SK-N-SH (cell line): ENCODE results near the gene SMPD4. TPM values are rescaled to one million over a fixed set of nuclear protein-coding genes. Genes with fewer than 3 reads are reported as not detected.
"Not testable (repeated sequence)": the region's sequence is repeated elsewhere in the genome, so short reads cannot be mapped to it uniquely, and the experiment has no call there.

Source experiments
- CTCF ChIA-PET: fragments of 300-600, 350-600 bp; formaldehyde crosslinking; extraction: SDS; loops from one replicate; lab custom pipeline; 2021; lab: Yijun Ruan, JAX
- POLR2A ChIA-PET: fragments of 350-600 bp; sonication (Branson Sonifier 250); formaldehyde crosslinking; extraction: SDS; loops from one replicate; lab custom pipeline; 2020; ENCODE audit warnings: antibody characterized with exemption, inconsistent platforms; lab: Yijun Ruan, JAX
- DNase-seq: peaks from one replicate; pipeline ENCODE4 v3.0.0; 2012
- H2AFZ ChIP-seq: fragments of 200-600 bp; sonication (generic); 2 replicates; pipeline ENCODE4 v1.8.1; 2016; ENCODE audit warnings: antibody characterized with exemption, mild to moderate bottlenecking, low read depth
- H3F3A ChIP-seq: fragments of 200-600 bp; sonication (generic); replicated peaks from 2 replicates; pipeline ENCODE3; 2016; ENCODE audit warnings: antibody characterized with exemption, mild to moderate bottlenecking; ENCODE audit not compliant: insufficient read depth
- H3K27ac ChIP-seq, 2 experiments: fragments of 200-500 bp in 1 of 2; fragments of 200-600 bp in 1 of 2; sonication (Bioruptor generic) in 1 of 2; sonication (generic), shearing (Covaris generic) in 1 of 2; 2 replicates each; pipeline versions ENCODE4 v1.5.1 to v1.6.1; 2014 to 2016; ENCODE audit warnings: low read depth in 2 of 2, inconsistent platforms in 1 of 2, low read length in 1 of 2, mild to moderate bottlenecking in 1 of 2, mixed read lengths in 1 of 2
- H3K27me3 ChIP-seq: fragments of 200-600 bp; sonication (generic), shearing (Covaris generic); 2 replicates; pipeline ENCODE4 v1.6.1; 2016; ENCODE audit warnings: mixed run types; ENCODE audit not compliant: insufficient read depth
- H3K36me3 ChIP-seq, 2 experiments: fragments of 200-500 bp in 1 of 2; fragments of 200-600 bp in 1 of 2; sonication (Bioruptor generic) in 1 of 2; sonication (generic) in 1 of 2; replicated peaks in 1 of 2; 2 replicates each; pipeline versions ENCODE3 to v1.5.1; 2014 to 2016; ENCODE audit warnings: low read length in 1 of 2, mild to moderate bottlenecking in 1 of 2; ENCODE audit not compliant: insufficient read depth in 2 of 2, control insufficient read depth in 1 of 2
- H3K4me1 ChIP-seq, 2 experiments: fragments of 200-500 bp in 1 of 2; fragments of 200-600 bp in 1 of 2; sonication (Bioruptor generic) in 1 of 2; sonication (generic), shearing (Covaris generic) in 1 of 2; 2 replicates each; pipeline versions ENCODE4 v1.5.1 to v1.6.1; 2014 to 2016; ENCODE audit warnings: low read depth in 1 of 2, low read length in 1 of 2, mixed run types in 1 of 2; ENCODE audit not compliant: insufficient read depth in 2 of 2, control insufficient read depth in 1 of 2
- H3K4me2 ChIP-seq: fragments of 200-600 bp; sonication (generic), shearing (Covaris generic); 2 replicates; pipeline ENCODE4 v1.6.1; 2017; ENCODE audit warnings: mixed run types
- H3K4me3 ChIP-seq, 2 experiments: fragments of 200-500 bp in 1 of 2; fragments of 200-600 bp in 1 of 2; sonication (Bioruptor generic) in 1 of 2; sonication (generic), shearing (Covaris generic) in 1 of 2; 2 replicates each; pipeline versions ENCODE4 v1.5.1 to v1.8.1; 2014 to 2016; ENCODE audit warnings: low read depth in 2 of 2, inconsistent platforms in 1 of 2, low read length in 1 of 2, mild to moderate bottlenecking in 1 of 2, mixed read lengths in 1 of 2, moderate library complexity in 1 of 2
- H3K79me2 ChIP-seq: fragments of 200-600 bp; sonication (generic); 2 replicates; pipeline ENCODE4 v1.8.1; 2017; ENCODE audit warnings: mild to moderate bottlenecking; ENCODE audit not compliant: insufficient read depth
- H3K9ac ChIP-seq: fragments of 200-600 bp; sonication (generic); 2 replicates; pipeline ENCODE4 v1.6.1; 2017; ENCODE audit warnings: mixed run types
- H3K9me2 ChIP-seq: fragments of 200-600 bp; sonication (generic); 2 replicates; pipeline ENCODE4 v1.6.1; 2017; ENCODE audit warnings: mixed run types
- H3K9me3 ChIP-seq: fragments of 200-600 bp; sonication (generic); 2 replicates; pipeline ENCODE4 v1.6.1; 2017; ENCODE audit warnings: mixed run types, mild to moderate bottlenecking, moderate library complexity
- H4K20me1 ChIP-seq: fragments of 200-600 bp; sonication (generic); 2 replicates; pipeline ENCODE4 v1.6.1; 2017; ENCODE audit warnings: mild to moderate bottlenecking, mixed run types; ENCODE audit not compliant: insufficient read depth
- CHD2 ChIP-seq: fragments of 150-350 bp; IDR thresholded peaks from 2 replicates; pipeline ENCODE4 v1.6.1; 2018; ENCODE audit warnings: low read length; ENCODE audit not compliant: partially characterized antibody
- EP300 ChIP-seq, 2 experiments: IDR thresholded peaks; 2 replicates each; pipeline versions ENCODE4 v1.4.0 to v1.6.1; 2012; ENCODE audit warnings: borderline replicate concordance in 1 of 2, low read depth in 1 of 2, low read length in 1 of 2
- EZH2phosphoT487 ChIP-seq: fragments of 200-600 bp; sonication (generic); IDR thresholded peaks from 2 replicates; pipeline ENCODE4 v1.6.1; 2017; ENCODE audit warnings: low read depth, mixed run types, mild to moderate bottlenecking, antibody characterized with exemption, moderate library complexity, borderline replicate concordance
- FOSL2 ChIP-seq: IDR thresholded peaks from 2 replicates; pipeline ENCODE4 v1.4.0; 2012; ENCODE audit warnings: low read depth, mild to moderate bottlenecking, moderate library complexity, borderline replicate concordance
- FOXJ3 ChIP-seq: sonication (generic); formaldehyde crosslinking; IDR thresholded peaks from 2 replicates; pipeline ENCODE4 v1.5.1; 2020; ENCODE audit warnings: mild to moderate bottlenecking, missing genetic modification reagents
- FOXM1 ChIP-seq: IDR thresholded peaks from 2 replicates; pipeline ENCODE4 v1.4.0; 2012; ENCODE audit warnings: low read depth, mild to moderate bottlenecking
- GATA2 ChIP-seq: sonication (generic); formaldehyde crosslinking; IDR thresholded peaks from 2 replicates; pipeline ENCODE4 v1.5.0; 2020; ENCODE audit warnings: mild to moderate bottlenecking, missing genetic modification reagents
- NRF1 ChIP-seq: IDR thresholded peaks from 2 replicates; pipeline ENCODE4 v1.6.1; 2012; ENCODE audit warnings: low read depth, mild to moderate bottlenecking, low read length
- RCOR1 ChIP-seq: fragments of 150-350 bp; IDR thresholded peaks from 2 replicates; pipeline ENCODE4 v1.6.1; 2017; ENCODE audit warnings: antibody characterized with exemption, low read length
- SMC3 ChIP-seq: IDR thresholded peaks from 2 replicates; pipeline ENCODE4 v1.6.1; 2012; ENCODE audit warnings: low read depth, low read length, improper control_type of control experiment
- TAF1 ChIP-seq: IDR thresholded peaks from 2 replicates; pipeline ENCODE4 v1.6.1; 2012; ENCODE audit warnings: low read depth, mild to moderate bottlenecking, low read length, moderate library complexity, borderline replicate concordance
- WGBS: methylation state at CpG from one replicate; pipeline ENCODE4 v1.1.6; 2017; ENCODE audit warnings: low lambda C conversion rate; 5-methylcytosine and 5-hydroxymethylcytosine counted together
- polyA plus RNA-seq, 3 experiments: library from polyadenylated mRNA; depleted of rRNA; stranded (reverse); fragments of >200 nt; gene quantifications; 2 replicates each; pipeline ENCODE4 v1.2.3, GENCODE V29; 2012
- TF ChIP-seq, protein P1 (sequence below): IDR thresholded peaks from 2 replicates; pipeline ENCODE4; 2012
- TF ChIP-seq, protein P2 (sequence below): IDR thresholded peaks from 2 replicates; pipeline ENCODE4 v1.4.0; 2012; ENCODE audit warnings: low read depth, borderline replicate concordance
- TF ChIP-seq, protein P3 (sequence below): fragments of 200-600 bp; sonication (generic); IDR thresholded peaks from 2 replicates; pipeline ENCODE4 v1.6.1; 2017; ENCODE audit warnings: antibody characterized with exemption, mild to moderate bottlenecking, moderate library complexity
- TF ChIP-seq, protein P4 (sequence below): IDR thresholded peaks from 2 replicates; pipeline ENCODE4 v1.6.1; 2012; ENCODE audit warnings: mild to moderate bottlenecking, low read depth, low read length, moderate library complexity
- TF ChIP-seq, protein P5 (sequence below): IDR thresholded peaks from 2 replicates; pipeline ENCODE4 v1.4.0; 2012; ENCODE audit warnings: low read depth, borderline replicate concordance
- TF ChIP-seq, protein P6 (sequence below): IDR thresholded peaks from 2 replicates; pipeline ENCODE4 v1.4.0; 2012; ENCODE audit warnings: low read depth

SMPD4 gene
- polyA plus RNA-seq, 1 of the 3 experiments (the other 2 are of a cell fraction): 43.0 TPM

DNA sequence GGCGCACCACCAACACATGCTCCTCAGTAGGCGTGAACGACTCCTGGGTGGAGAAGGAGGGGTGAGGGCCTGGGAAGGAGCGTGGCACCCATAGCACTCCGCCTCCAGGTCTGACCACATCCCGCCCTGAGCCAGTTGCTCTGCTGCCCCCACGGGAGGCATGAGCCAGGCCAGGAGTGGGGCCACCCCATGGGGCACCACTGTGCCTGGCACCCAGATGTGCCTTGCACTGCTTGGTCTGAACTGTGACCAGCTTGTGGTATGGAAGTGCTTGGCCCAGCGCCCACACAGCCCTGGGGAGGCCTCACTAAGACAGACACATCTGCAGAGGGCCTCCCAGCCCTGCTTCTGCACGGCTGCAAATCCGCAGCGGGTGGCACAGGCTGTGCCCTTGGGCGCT lies 24.0 kb downstream of the SMPD4 start:
- H3F3A ChIP-seq, H3K79me2 ChIP-seq, H3K4me3 ChIP-seq, CTCF ChIA-PET, H2AFZ ChIP-seq, H3K9me2 ChIP-seq, H3K27me3 ChIP-seq, H3K4me2 ChIP-seq, H3K9ac ChIP-seq, H4K20me1 ChIP-seq, H3K9me3 ChIP-seq: not testable (repeated sequence)
- Histone ChIP-seq H3K36me3 (peaks cover 0 to 29% of the 10 kb centered on the region in 2 experiments), H3K27ac (peak overlapping the region in 1 of 2 experiments; percentile 47; a peak in 1 of 4 replicates), H3K4me1 (peaks cover 0 to 21% of the 10 kb centered on the region in 2 experiments; a peak in 1 of 4 replicates)
- TF ChIP-seq FOXJ3 (CRISPR knock-in tag): peak; percentile 70
- peak in 1 of 2 experiments; percentile 32; a peak in 1 of 4 replicates for TF ChIP-seq EP300 (IDR thresholded peaks at IDR 0.05; ENCODE audit: borderline replicate concordance in 1 of 2, low read depth in 1 of 2, low read length in 1 of 2)
- peak; percentile 74 for DNase-seq
- POLR2A ChIA-PET: interaction anchor here (1.0 kb wide), 1 partner anchor 24 kb away, joined by 3 read pairs; the partner anchor contains the start of gene SMPD4
- 0% methylated on average over 1 of the region's 12 CpGs for WGBS

DNA sequence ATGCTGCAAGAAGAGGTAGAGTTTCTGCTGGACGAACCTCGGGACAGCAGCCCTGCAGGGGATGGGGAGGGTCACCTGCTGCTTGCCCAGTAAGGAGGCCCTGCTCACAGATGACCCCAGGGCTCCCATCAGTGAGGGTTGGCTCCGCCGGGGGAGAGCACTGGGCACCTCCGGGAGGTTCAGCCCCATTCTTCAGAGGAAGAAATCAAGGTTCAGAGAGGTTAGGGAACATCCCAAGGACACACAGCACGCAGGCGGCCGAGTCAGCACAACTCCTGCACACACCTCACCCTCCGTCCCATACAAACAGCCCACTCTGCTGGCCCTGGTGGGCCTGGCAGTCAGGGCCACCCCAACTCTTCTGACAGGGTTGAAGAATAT lies 24.8 kb downstream of the SMPD4 start:
- peak overlapping the region in 1 of 2 experiments; percentile 22; a peak in 1 of 4 replicates for H3K27ac ChIP-seq
- TF ChIP-seq SMC3: no peak
- no peak for TF ChIP-seq GATA2 (CRISPR knock-in tag)
- TF ChIP-seq, protein P1, sequence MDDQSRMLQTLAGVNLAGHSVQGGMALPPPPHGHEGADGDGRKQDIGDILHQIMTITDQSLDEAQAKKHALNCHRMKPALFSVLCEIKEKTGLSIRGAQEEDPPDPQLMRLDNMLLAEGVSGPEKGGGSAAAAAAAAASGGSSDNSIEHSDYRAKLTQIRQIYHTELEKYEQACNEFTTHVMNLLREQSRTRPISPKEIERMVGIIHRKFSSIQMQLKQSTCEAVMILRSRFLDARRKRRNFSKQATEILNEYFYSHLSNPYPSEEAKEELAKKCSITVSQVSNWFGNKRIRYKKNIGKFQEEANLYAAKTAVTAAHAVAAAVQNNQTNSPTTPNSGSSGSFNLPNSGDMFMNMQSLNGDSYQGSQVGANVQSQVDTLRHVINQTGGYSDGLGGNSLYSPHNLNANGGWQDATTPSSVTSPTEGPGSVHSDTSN: no peak
- no peak for TF ChIP-seq EZH2phosphoT487
- TF ChIP-seq, protein P2, sequence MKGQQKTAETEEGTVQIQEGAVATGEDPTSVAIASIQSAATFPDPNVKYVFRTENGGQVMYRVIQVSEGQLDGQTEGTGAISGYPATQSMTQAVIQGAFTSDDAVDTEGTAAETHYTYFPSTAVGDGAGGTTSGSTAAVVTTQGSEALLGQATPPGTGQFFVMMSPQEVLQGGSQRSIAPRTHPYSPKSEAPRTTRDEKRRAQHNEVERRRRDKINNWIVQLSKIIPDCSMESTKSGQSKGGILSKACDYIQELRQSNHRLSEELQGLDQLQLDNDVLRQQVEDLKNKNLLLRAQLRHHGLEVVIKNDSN: no peak
- no peak for TF ChIP-seq TAF1
- TF ChIP-seq, protein P3, sequence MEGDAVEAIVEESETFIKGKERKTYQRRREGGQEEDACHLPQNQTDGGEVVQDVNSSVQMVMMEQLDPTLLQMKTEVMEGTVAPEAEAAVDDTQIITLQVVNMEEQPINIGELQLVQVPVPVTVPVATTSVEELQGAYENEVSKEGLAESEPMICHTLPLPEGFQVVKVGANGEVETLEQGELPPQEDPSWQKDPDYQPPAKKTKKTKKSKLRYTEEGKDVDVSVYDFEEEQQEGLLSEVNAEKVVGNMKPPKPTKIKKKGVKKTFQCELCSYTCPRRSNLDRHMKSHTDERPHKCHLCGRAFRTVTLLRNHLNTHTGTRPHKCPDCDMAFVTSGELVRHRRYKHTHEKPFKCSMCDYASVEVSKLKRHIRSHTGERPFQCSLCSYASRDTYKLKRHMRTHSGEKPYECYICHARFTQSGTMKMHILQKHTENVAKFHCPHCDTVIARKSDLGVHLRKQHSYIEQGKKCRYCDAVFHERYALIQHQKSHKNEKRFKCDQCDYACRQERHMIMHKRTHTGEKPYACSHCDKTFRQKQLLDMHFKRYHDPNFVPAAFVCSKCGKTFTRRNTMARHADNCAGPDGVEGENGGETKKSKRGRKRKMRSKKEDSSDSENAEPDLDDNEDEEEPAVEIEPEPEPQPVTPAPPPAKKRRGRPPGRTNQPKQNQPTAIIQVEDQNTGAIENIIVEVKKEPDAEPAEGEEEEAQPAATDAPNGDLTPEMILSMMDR: no peak
- no peak for TF ChIP-seq FOXM1
- TF ChIP-seq, protein P4, sequence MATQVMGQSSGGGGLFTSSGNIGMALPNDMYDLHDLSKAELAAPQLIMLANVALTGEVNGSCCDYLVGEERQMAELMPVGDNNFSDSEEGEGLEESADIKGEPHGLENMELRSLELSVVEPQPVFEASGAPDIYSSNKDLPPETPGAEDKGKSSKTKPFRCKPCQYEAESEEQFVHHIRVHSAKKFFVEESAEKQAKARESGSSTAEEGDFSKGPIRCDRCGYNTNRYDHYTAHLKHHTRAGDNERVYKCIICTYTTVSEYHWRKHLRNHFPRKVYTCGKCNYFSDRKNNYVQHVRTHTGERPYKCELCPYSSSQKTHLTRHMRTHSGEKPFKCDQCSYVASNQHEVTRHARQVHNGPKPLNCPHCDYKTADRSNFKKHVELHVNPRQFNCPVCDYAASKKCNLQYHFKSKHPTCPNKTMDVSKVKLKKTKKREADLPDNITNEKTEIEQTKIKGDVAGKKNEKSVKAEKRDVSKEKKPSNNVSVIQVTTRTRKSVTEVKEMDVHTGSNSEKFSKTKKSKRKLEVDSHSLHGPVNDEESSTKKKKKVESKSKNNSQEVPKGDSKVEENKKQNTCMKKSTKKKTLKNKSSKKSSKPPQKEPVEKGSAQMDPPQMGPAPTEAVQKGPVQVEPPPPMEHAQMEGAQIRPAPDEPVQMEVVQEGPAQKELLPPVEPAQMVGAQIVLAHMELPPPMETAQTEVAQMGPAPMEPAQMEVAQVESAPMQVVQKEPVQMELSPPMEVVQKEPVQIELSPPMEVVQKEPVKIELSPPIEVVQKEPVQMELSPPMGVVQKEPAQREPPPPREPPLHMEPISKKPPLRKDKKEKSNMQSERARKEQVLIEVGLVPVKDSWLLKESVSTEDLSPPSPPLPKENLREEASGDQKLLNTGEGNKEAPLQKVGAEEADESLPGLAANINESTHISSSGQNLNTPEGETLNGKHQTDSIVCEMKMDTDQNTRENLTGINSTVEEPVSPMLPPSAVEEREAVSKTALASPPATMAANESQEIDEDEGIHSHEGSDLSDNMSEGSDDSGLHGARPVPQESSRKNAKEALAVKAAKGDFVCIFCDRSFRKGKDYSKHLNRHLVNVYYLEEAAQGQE: no peak
- no peak for TF ChIP-seq NRF1
- TF ChIP-seq, protein P5, sequence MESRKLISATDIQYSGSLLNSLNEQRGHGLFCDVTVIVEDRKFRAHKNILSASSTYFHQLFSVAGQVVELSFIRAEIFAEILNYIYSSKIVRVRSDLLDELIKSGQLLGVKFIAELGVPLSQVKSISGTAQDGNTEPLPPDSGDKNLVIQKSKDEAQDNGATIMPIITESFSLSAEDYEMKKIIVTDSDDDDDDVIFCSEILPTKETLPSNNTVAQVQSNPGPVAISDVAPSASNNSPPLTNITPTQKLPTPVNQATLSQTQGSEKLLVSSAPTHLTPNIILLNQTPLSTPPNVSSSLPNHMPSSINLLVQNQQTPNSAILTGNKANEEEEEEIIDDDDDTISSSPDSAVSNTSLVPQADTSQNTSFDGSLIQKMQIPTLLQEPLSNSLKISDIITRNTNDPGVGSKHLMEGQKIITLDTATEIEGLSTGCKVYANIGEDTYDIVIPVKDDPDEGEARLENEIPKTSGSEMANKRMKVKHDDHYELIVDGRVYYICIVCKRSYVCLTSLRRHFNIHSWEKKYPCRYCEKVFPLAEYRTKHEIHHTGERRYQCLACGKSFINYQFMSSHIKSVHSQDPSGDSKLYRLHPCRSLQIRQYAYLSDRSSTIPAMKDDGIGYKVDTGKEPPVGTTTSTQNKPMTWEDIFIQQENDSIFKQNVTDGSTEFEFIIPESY: no peak
- TF ChIP-seq FOSL2: no peak
- no peak for TF ChIP-seq CHD2
- TF ChIP-seq RCOR1: no peak
- TF ChIP-seq, protein P6, sequence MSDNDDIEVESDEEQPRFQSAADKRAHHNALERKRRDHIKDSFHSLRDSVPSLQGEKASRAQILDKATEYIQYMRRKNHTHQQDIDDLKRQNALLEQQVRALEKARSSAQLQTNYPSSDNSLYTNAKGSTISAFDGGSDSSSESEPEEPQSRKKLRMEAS: no peak

More for the DNA sequence above, 24.8 kb downstream of the SMPD4 start:
- no peak for DNase-seq
- no peaks in the 10 kb centered on the region for H3K9me2 ChIP-seq
- no peak overlapping the region for H3K4me2 ChIP-seq
- H3K9ac ChIP-seq: no peak overlapping the region
- no peaks in the 10 kb centered on the region for H4K20me1 ChIP-seq
- H3K27me3 ChIP-seq: no peaks in the 10 kb centered on the region
- no peak overlapping the region for H3K4me3 ChIP-seq
- no peaks in the 10 kb centered on the region for H3K9me3 ChIP-seq
- peaks cover 0 to 21% of the 10 kb centered on the region in 2 experiments; a peak in 1 of 4 replicates for H3K4me1 ChIP-seq
- POLR2A ChIA-PET: no interaction called here
- no peaks in the 10 kb centered on the region for H3F3A ChIP-seq
- CTCF ChIA-PET: interaction anchor here (1.4 kb wide), 4 partner anchors 174 to 233 kb away, joined by 3 to 10 read pairs (median 4); no protein-coding TSS in a partner anchor
- H3K79me2 ChIP-seq: no peaks in the 10 kb centered on the region
- no peak overlapping the region for H2AFZ ChIP-seq
- WGBS: 95% methylated on average over 4 of the region's 9 CpGs
- H3K36me3 ChIP-seq: peaks cover 0 to 32% of the 10 kb centered on the region in 2 experiments
